Measurements from ENCODE around the gene TMED8. TPM values are rescaled to one million over a fixed set of nuclear protein-coding genes. Genes with fewer than 3 reads are reported as not detected.

Gene TMED8
- total RNA-seq, 2 donors from 2014 or later, result 14.7 to 35.2 TPM

DNA sequence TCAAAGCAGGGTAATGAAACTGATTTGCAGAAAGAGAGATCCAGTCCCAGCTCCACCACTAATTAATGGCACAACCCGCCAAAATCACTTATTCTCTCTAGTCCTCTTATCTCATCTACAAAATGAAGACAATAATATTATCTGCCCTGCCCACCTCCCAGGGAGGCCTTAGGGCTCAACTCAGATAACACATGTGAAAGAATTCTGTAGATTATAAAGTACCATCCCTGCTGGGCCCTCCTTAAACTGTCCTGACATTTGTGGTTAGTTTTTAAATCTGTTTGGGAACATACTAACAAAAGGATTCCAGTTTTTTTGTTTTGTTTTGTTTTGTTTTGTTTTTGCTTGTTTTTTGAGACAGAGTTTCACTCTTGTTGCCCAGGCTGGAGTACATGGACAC, 63.5 kb downstream of the TMED8 start:
- H3K36me3 ChIP-seq, result no peaks in the 10 kb centered on the region
- WGBS, result 53% methylated on average over 1 of the region's 1 CpG
- TF ChIP-seq POLR2AphosphoS5 (IDR thresholded peaks at IDR 0.05) (no peak), POLR2A (IDR thresholded peaks at IDR 0.05) (no peak)
- TF ChIP-seq, protein P1, sequence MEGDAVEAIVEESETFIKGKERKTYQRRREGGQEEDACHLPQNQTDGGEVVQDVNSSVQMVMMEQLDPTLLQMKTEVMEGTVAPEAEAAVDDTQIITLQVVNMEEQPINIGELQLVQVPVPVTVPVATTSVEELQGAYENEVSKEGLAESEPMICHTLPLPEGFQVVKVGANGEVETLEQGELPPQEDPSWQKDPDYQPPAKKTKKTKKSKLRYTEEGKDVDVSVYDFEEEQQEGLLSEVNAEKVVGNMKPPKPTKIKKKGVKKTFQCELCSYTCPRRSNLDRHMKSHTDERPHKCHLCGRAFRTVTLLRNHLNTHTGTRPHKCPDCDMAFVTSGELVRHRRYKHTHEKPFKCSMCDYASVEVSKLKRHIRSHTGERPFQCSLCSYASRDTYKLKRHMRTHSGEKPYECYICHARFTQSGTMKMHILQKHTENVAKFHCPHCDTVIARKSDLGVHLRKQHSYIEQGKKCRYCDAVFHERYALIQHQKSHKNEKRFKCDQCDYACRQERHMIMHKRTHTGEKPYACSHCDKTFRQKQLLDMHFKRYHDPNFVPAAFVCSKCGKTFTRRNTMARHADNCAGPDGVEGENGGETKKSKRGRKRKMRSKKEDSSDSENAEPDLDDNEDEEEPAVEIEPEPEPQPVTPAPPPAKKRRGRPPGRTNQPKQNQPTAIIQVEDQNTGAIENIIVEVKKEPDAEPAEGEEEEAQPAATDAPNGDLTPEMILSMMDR (IDR thresholded peaks at IDR 0.05), result no peak
- peak overlapping the region; percentile 61 to 64 for H3K27ac ChIP-seq
- no peak overlapping the region for H3K4me3 ChIP-seq
- DNase-seq (ENCODE audit: low spot score), result no peak
- H3K4me1 ChIP-seq (replicated peaks), result peaks cover 20% of the 10 kb centered on the region
- intact Hi-C loops (cut with DNase I), result loop anchor here (10.0 kb wide), 2 partner anchors 391 to 439 kb away; partner anchors contain the start of genes ALKBH1 and SLIRP
- no peaks in the 10 kb centered on the region for H3K9me3 ChIP-seq
- no peaks in the 10 kb centered on the region for H3K27me3 ChIP-seq (replicated peaks; ENCODE audit: insufficient read depth)

DNA sequence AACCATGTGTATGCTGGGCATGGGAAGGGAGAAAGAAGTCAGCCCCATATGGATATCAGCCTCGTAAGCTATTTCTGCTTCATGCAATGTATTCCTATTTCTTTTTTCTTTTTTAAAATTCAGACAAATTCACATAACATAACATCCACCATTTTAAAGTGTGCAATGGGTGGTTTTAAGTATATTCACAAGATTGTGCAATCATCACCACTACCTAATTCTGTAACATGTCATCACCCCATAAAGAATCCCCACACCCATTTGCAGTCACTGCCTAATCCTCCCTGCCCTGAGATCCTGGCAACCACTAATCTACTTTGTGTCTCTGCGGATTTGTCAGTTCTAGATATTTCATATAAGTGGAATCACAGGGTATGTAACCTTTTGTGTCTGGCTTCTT, 65.7 kb downstream of the TMED8 start:
- 97% methylated on average over 2 of the region's 2 CpGs for WGBS
- Histone ChIP-seq H3K4me1 (replicated peaks) (peaks cover 14% of the 10 kb centered on the region), H3K27me3 (replicated peaks; ENCODE audit: insufficient read depth) (no peaks in the 10 kb centered on the region), H3K36me3 (no peaks in the 10 kb centered on the region), H3K4me3 (no peak overlapping the region), H3K9me3 (no peaks in the 10 kb centered on the region), H3K27ac (no peak overlapping the region)
- no peak for TF ChIP-seq POLR2A (IDR thresholded peaks at IDR 0.05)
- TF ChIP-seq POLR2AphosphoS5 (IDR thresholded peaks at IDR 0.05), result no peak
- TF ChIP-seq, protein P1 (IDR thresholded peaks at IDR 0.05), result no peak
- intact Hi-C loops (cut with DNase I), result loop anchor here (10.0 kb wide), 2 partner anchors 394 to 436 kb away; partner anchors contain the start of genes ALKBH1 and SLIRP
- DNase-seq (ENCODE audit: low spot score), result no peak

DNA sequence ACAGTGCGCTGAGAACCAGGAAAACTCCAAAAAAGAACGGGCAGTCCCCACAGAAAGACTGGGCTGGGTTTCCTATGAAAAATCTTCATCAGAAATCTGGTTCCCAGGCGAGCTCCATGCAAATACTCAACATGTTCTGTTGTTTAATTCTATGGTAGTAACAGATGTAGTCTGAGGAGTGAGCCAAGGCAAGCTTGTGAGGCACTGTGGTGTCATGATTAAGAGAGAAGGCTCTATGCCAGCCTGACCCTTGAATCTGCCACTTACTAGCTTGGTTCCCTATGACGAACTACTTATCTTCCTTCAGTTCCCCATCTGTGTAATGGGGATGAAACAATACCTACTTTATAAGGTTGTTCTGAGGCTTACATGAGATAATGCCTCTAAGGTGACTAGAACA, 66.9 kb downstream of the TMED8 start:
- Histone ChIP-seq H3K4me1 (replicated peaks) (peaks cover 10% of the 10 kb centered on the region), H3K4me3 (no peak overlapping the region), H3K9me3 (no peaks in the 10 kb centered on the region), H3K27me3 (replicated peaks; ENCODE audit: insufficient read depth) (no peaks in the 10 kb centered on the region), H3K27ac (no peak overlapping the region), H3K36me3 (no peaks in the 10 kb centered on the region)
- intact Hi-C loops (cut with DNase I), result loop anchor here (10.0 kb wide), 2 partner anchors 395 to 435 kb away; partner anchors contain the start of genes ALKBH1 and SLIRP
- no peak for TF ChIP-seq POLR2AphosphoS5 (IDR thresholded peaks at IDR 0.05)
- TF ChIP-seq, protein P1 (IDR thresholded peaks at IDR 0.05), result no peak
- no peak for TF ChIP-seq POLR2A (IDR thresholded peaks at IDR 0.05)
- WGBS, result 81% methylated on average over 4 of the region's 4 CpGs
- no peak for DNase-seq (ENCODE audit: low spot score)

DNA sequence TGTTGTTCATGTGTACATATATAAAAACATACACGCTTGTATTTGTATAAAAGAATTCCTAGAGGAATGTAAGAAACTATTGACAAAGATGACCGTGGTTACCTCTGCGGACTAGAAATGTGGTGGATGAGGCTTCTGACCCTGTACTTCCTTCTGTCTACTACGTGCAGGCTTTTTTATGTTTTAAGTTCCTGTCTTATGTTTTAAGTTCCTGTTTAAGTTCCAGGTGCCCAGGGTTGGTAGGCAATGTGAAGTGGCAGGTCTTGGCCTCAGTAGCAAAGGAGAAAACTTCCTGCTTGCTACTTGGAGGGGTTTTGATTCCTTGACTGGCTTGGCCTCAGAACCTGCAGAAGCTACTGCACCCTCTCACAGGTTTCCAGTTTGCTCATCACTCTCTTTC, 67.8 kb downstream of the TMED8 start:
- no peaks in the 10 kb centered on the region for H3K27me3 ChIP-seq (replicated peaks; ENCODE audit: insufficient read depth)
- TF ChIP-seq POLR2A (IDR thresholded peaks at IDR 0.05), result no peak
- TF ChIP-seq POLR2AphosphoS5 (IDR thresholded peaks at IDR 0.05), result no peak
- TF ChIP-seq, protein P1 (IDR thresholded peaks at IDR 0.05), result no peak
- 87% methylated on average over 4 of the region's 4 CpGs for WGBS
- H3K4me1 ChIP-seq (replicated peaks), result peaks cover under 1% of the 10 kb centered on the region
- no peak for DNase-seq (ENCODE audit: low spot score)
- intact Hi-C loops (cut with DNase I), result no loop called here
- H3K4me3 ChIP-seq, result no peak overlapping the region
- no peak overlapping the region for H3K27ac ChIP-seq
- no peaks in the 10 kb centered on the region for H3K36me3 ChIP-seq
- no peaks in the 10 kb centered on the region for H3K9me3 ChIP-seq

DNA sequence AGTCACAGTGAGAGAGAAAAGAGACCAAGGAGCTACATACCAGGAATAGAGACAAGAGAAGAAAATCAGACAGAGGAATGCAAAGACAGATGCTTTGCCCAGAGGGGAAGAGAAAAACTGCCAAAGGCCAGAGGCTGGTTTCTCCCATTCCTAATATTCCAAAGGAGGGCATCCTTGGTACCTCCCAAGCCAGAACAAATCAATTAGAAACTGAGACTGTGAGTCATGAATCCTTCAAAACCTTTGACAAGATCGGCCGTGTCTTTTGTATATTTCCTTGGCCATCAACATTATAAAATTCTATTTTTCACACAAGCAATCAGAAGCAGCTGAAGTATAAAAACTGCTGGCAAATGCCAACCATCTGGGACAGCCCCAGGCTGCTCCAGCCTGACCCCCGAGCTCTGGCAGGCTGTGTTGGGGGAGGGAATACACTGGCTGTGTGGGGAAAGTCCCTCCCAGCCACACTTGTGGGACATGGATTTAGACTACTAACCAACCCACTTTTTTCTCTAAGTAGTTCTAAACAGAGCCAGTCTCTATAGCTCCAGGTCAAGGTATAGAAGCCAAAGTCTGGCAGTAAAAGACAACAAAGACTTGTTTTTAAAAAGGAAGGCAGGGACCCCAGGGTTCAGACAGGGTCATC, 69.9 kb downstream of the TMED8 start:
- no peaks in the 10 kb centered on the region for H3K4me1 ChIP-seq (replicated peaks)
- TF ChIP-seq POLR2AphosphoS5 (IDR thresholded peaks at IDR 0.05), result no peak
- TF ChIP-seq, protein P1 (IDR thresholded peaks at IDR 0.05), result no peak
- H3K4me3 ChIP-seq, result no peak overlapping the region
- H3K27ac ChIP-seq, result no peak overlapping the region
- 21% methylated on average over 3 of the region's 3 CpGs for WGBS
- no peaks in the 10 kb centered on the region for H3K27me3 ChIP-seq (replicated peaks; ENCODE audit: insufficient read depth)
- H3K9me3 ChIP-seq, result no peaks in the 10 kb centered on the region
- no peak for DNase-seq (ENCODE audit: low spot score)
- intact Hi-C loops (cut with DNase I), result no loop called here
- H3K36me3 ChIP-seq, result no peaks in the 10 kb centered on the region
